Right ventricle myocardium superior (tissue), 1 donor: ENCODE data around the gene RNF208. TPM values are rescaled to one million over a fixed set of nuclear protein-coding genes. Genes with fewer than 3 reads are reported as not detected.

Experiments used
- ATAC-seq: fragments of 200-7000 bp; cut with Tn5 transposase; one replicate; pipeline ENCODE4 v1.9.1; 2020; ENCODE audit warnings: mild to moderate bottlenecking; ENCODE audit not compliant: poor library complexity
- DNase-seq: peaks from one replicate; pipeline ENCODE4 v3.0.0-alpha.2; 2020
- intact Hi-C: fragments of 100-400 bp; cut with DNase I; formaldehyde crosslinking; loops from one replicate; pipeline ENCODE4 v1.11.2; 2022
- total RNA-seq: library from RNA; stranded (reverse); fragmentation: NEBNext Ultra II Directional; extraction: Animal tissue kit (Norgen Biotek cat#: 25700); gene quantifications from one replicate; pipeline ENCODE4 v1.2.1, GENCODE V29; 2021
- donor health status: DM: no; HTN: yes; CAD: no; lungs with severe emphysema.

The RNF208 gene
- total RNA-seq, 1 donor from 2014 or later = 24.8 TPM

- no peak for DNase-seq
- ATAC-seq = no peak
- intact Hi-C loops = no loop called here
Observed at GRCh38 chr9:137201205-137201868, 20.7 kb downstream of the RNF208 start.

- ATAC-seq (peak; percentile 95), DNase-seq (peak; percentile 100)
- intact Hi-C loops = no loop called here
Observed at GRCh38 chr9:137200311-137201204, 21.5 kb downstream of the RNF208 start, which contains the start of gene TPRN. Gene TPRN, minus strand, starts transcription at chr9:137200741. Its CDS starts 30 bp downstream, at chr9:137200711.

- intact Hi-C loops = no loop called here
- ATAC-seq = no peak
- no peak for DNase-seq
Observed at GRCh38 chr9:137199411-137200121, 22.5 kb downstream of the RNF208 start.

GRCh38 chr9:137198902-137199283 is 23.1 kb downstream of the RNF208 start:
- ATAC-seq (no peak), DNase-seq (no peak)
- intact Hi-C loops = no loop called here

GRCh38 chr9:137198051-137198901 is 23.8 kb downstream of the RNF208 start:
- intact Hi-C loops = no loop called here
- DNase-seq = no peak
- no peak for ATAC-seq

DNA sequence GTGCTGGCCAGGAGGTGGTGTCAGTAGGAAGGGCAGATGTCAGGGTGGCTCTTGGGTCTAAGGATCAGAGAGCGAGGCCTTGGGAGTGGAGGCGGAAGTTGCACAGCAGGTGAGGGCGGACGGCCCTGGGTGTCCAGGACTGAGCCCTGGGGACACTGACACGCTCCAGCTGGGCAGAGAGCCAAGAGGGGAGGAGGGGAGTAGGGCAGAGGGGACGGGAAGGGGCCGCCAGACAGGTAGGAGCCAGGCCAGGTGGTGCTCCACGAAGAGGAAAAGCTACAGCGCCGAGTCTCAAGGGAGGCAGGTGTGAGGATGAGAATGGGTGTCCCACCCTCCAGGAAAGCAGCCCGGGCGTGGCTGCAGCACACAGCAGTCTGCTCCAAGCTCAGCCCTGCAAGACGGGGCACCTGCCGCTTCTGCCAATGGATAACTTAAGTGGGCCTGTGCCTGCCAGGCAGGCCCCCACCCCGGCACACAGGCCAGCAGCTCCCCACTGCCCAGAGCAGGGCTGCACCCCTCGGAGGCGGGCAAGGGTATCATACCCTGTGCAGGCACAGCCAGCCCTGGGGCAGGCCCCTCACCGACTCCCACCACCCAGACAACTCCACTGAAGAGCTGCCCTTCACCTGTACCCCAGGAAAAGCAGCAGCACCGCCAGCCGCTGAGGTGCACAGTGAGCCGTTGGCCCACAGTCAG is 26.4 kb downstream of the RNF208 start:
- intact Hi-C loops = no loop called here
- DNase-seq = no peak
- ATAC-seq = peak; percentile 3

DNA sequence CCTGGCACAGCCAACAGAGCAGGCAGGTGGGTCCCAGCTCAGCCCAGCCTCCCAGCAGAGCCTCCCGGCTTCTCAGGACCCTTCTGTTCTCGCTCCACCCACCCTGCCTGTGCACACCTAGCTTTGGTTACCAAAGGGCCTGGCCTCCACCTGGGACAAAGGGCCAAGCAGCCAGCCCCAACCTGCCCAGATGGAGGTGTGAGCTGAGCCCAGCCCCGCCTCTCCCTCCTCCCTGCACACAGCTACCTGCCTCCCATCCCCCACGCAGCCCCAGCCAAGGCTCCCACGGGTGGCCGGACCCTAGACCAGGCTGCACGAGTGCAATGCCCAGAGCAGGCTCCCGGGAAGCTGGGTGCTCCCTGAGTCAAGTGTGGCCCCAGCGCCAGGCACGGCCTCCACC is 27.1 kb downstream of the RNF208 start:
- ATAC-seq (no peak), DNase-seq (no peak)
- intact Hi-C loops = loop anchor here (5.0 kb wide), 1 partner anchor 32 kb away; the partner anchor contains the start of genes CYSRT1 and RNF224

DNA sequence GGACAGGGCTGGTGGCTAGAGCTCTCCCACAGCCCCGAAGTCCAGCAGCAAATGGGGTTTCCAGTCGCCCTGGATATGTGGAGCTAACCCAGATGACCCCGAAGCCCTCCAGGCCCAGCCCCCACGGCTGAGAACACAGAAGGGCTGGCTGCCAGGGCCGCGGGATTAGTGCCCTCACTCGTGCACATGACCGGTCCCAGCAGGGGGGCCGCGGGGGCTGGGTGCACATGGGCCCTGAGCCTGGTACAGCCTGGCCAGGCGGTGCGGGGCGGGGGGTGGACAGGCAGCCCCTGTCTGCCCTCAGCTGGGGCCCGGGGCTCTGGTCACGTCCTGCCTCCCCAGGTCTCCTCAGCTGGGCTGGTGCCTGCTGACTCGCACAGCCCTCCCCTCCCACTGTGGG is 27.7 kb downstream of the RNF208 start:
- ATAC-seq (peak; percentile 79), DNase-seq (peak; percentile 88)
- intact Hi-C loops = loop anchor here (5.0 kb wide), 1 partner anchor 33 kb away; the partner anchor contains the start of genes CYSRT1 and RNF224

GRCh38 chr9:137193771-137194170 is 28.3 kb downstream of the RNF208 start:
- intact Hi-C loops = loop anchor here (5.0 kb wide), 1 partner anchor 34 kb away; the partner anchor contains the start of genes CYSRT1 and RNF224
- no peak for DNase-seq
- ATAC-seq = no peak

DNA sequence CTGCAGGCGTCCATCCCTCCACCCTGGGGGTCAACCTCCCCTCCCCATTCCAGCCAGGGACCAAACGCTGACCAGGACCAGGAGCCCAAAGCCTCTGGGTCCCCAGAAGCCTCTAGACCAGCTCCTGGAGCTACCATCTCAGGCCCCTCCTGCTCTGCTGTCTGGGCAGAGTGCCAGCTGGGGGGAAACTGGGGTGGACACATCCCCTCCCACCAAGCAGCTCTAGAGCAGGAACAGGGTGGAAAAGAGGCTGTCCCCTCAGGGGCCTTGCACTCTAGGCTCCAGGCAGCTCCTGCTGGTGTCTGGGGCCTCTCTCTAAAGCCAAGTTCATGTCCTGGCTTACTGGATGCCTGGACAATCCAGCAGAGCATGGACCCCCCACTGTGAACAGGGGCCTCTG is 29.2 kb downstream of the RNF208 start:
- no peak for DNase-seq
- no peak for ATAC-seq
- intact Hi-C loops = loop anchor here (5.0 kb wide), 1 partner anchor 34 kb away; the partner anchor contains the start of genes CYSRT1 and RNF224

GRCh38 chr9:137192448-137192780 is 29.6 kb downstream of the RNF208 start:
- intact Hi-C loops = loop anchor here (5.0 kb wide), 1 partner anchor 35 kb away; the partner anchor contains the start of genes CYSRT1 and RNF224
- ATAC-seq (no peak), DNase-seq (no peak)

- DNase-seq (no peak), ATAC-seq (no peak)
- intact Hi-C loops = loop anchor here (5.0 kb wide), 1 partner anchor 35 kb away; the partner anchor contains the start of genes CYSRT1 and RNF224
Observed at GRCh38 chr9:137191691-137192447, 30.2 kb downstream of the RNF208 start.

- DNase-seq = no peak
- intact Hi-C loops = loop anchor here (5.0 kb wide), 1 partner anchor 36 kb away; the partner anchor contains the start of genes CYSRT1 and RNF224
- no peak for ATAC-seq
Observed at GRCh38 chr9:137191245-137191644, 30.8 kb downstream of the RNF208 start.

DNA sequence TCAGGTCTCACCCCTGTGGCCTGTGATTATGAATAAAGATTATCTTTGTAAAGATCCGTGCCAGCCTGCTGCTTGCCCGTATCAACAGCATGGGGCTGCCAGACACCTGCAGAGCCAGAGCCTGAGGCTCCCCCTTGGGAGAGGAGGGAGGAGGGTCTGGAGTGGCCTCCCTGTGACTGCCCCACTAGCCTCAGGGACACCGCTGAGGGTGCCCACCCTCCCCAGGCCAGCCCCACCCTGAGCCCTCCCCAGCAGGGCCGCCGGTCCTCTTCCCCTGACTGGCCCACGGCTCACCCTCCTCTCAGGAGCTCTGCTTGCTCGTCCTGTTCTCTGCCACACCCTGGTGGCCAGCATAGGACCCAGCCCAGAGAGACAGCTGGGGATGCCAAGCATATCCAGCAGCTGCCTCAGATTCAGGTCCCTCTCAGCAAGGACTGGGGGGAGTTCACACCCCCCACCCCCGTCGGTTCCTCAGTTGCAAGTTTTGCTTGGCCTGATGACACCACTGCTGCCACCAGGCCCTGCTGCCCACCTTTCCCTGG is 31.7 kb downstream of the RNF208 start:
- DNase-seq (no peak), ATAC-seq (no peak)
- intact Hi-C loops = loop anchor here (5.0 kb wide), 1 partner anchor 37 kb away; the partner anchor contains the start of genes CYSRT1 and RNF224

DNA sequence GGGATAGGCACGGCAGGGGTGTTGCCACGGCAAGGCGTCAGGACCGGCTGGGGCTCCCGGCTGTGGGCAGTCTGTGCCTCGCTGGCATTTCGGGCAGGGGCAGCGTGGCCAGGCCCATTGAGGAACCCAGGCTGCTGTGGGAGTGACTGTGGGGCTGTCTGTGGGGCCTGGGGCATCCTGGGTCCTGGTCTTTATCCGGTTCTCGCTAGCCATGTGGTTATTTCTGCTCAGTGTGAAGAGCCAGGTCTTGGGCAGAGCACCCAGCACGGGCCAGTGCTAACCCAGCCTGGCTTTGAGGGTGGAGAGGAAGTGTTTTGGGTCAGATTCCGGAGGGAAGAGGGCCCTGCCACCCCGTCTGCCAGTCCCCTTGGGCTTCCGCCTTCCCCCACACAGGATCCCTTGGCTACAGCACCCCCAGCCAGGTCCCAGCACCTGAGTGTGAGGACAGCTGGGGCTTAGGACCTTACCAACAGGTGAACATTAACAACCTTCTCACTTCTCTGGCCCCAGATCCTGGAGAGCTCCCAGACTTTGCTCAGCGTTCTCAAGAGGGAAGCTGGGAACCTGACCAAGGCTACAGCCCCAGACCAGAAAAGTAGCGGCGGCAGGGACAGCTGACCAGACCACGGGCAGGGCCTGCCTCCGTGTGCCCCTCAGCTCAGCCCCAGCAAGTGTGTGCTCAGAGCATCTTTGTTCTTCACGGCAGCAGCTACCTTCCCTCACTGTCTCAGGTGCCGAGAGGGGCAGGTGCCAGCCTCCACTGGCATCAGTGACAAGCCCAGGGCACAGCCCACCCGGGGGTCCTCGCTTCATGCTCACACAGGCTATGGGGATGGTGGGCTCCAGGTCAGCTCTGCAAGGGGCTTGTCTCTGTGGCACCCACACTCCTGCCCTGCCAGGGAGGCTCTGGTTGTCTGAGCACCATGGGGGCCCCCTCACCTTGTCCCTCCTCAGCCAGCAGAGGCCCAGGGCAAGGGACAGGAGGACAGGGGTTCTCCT is 32.4 kb downstream of the RNF208 start:
- intact Hi-C loops = loop anchor here (5.0 kb wide), 1 partner anchor 38 kb away; the partner anchor contains the start of genes CYSRT1 and RNF224
- ATAC-seq = no peak

More for the DNA sequence above, 32.4 kb downstream of the RNF208 start:
- DNase-seq = no peak
